Measurements from ENCODE around the gene TBC1D22A.

The TBC1D22A gene

GRCh38 chr22:46969491-46969890 is 207.0 kb downstream of the TBC1D22A start:
- Histone ChIP-seq H3K27me3 (replicated peaks; ENCODE audit: control insufficient read depth, insufficient read depth, low read length, poor library complexity, severe bottlenecking) (no peaks in the 10 kb centered on the region), H3K4me3 (ENCODE audit: insufficient read depth, low read depth, low read length, poor library complexity, severe bottlenecking) (no peak overlapping the region), H3K4me1 (ENCODE audit: control insufficient read depth, insufficient read depth, low read length, poor library complexity, severe bottlenecking) (peaks cover 4% of the 10 kb centered on the region), H3K27ac (ENCODE audit: insufficient read depth, low read length, poor library complexity, severe bottlenecking) (no peak overlapping the region), H3K9me3 (ENCODE audit: control insufficient read depth, low read length) (no peaks in the 10 kb centered on the region), H3K36me3 (ENCODE audit: control insufficient read depth, insufficient read depth, low read length) (peaks cover 5% of the 10 kb centered on the region)
- DNase-seq = no peak

- no peaks in the 10 kb centered on the region for H3K9me3 ChIP-seq (ENCODE audit: control insufficient read depth, low read length)
Measured at GRCh38 chr22:46969961-46970360, 207.5 kb downstream of the TBC1D22A start.

GRCh38 chr22:46970411-46971098 is 208.1 kb downstream of the TBC1D22A start:
- Histone ChIP-seq H3K9me3 (ENCODE audit: control insufficient read depth, low read length) (no peaks in the 10 kb centered on the region), H3K4me1 (ENCODE audit: control insufficient read depth, insufficient read depth, low read length, poor library complexity, severe bottlenecking) (peaks cover 4% of the 10 kb centered on the region), H3K36me3 (ENCODE audit: control insufficient read depth, insufficient read depth, low read length) (peaks cover 14% of the 10 kb centered on the region), H3K27me3 (replicated peaks; ENCODE audit: control insufficient read depth, insufficient read depth, low read length, poor library complexity, severe bottlenecking) (no peaks in the 10 kb centered on the region), H3K4me3 (ENCODE audit: insufficient read depth, low read depth, low read length, poor library complexity, severe bottlenecking) (no peak overlapping the region), H3K27ac (ENCODE audit: insufficient read depth, low read length, poor library complexity, severe bottlenecking) (no peak overlapping the region)
- DNase-seq = no peak

More at GRCh38 chr22:46969961-46970360, 207.5 kb downstream of the TBC1D22A start:
- Histone ChIP-seq H3K36me3 (ENCODE audit: control insufficient read depth, insufficient read depth, low read length) (peaks cover 10% of the 10 kb centered on the region), H3K4me3 (ENCODE audit: insufficient read depth, low read depth, low read length, poor library complexity, severe bottlenecking) (no peak overlapping the region), H3K4me1 (ENCODE audit: control insufficient read depth, insufficient read depth, low read length, poor library complexity, severe bottlenecking) (peaks cover 4% of the 10 kb centered on the region), H3K27ac (ENCODE audit: insufficient read depth, low read length, poor library complexity, severe bottlenecking) (no peak overlapping the region), H3K27me3 (replicated peaks; ENCODE audit: control insufficient read depth, insufficient read depth, low read length, poor library complexity, severe bottlenecking) (no peaks in the 10 kb centered on the region)
- no peak for DNase-seq

- Histone ChIP-seq H3K36me3 (ENCODE audit: control insufficient read depth, insufficient read depth, low read length) (peaks cover 21% of the 10 kb centered on the region), H3K4me3 (ENCODE audit: insufficient read depth, low read depth, low read length, poor library complexity, severe bottlenecking) (no peak overlapping the region), H3K27ac (ENCODE audit: insufficient read depth, low read length, poor library complexity, severe bottlenecking) (no peak overlapping the region), H3K9me3 (ENCODE audit: control insufficient read depth, low read length) (no peaks in the 10 kb centered on the region), H3K27me3 (replicated peaks; ENCODE audit: control insufficient read depth, insufficient read depth, low read length, poor library complexity, severe bottlenecking) (no peaks in the 10 kb centered on the region), H3K4me1 (ENCODE audit: control insufficient read depth, insufficient read depth, low read length, poor library complexity, severe bottlenecking) (peaks cover 4% of the 10 kb centered on the region)
- DNase-seq = no peak
Measured at GRCh38 chr22:46971099-46971763, 208.8 kb downstream of the TBC1D22A start.

DNA sequence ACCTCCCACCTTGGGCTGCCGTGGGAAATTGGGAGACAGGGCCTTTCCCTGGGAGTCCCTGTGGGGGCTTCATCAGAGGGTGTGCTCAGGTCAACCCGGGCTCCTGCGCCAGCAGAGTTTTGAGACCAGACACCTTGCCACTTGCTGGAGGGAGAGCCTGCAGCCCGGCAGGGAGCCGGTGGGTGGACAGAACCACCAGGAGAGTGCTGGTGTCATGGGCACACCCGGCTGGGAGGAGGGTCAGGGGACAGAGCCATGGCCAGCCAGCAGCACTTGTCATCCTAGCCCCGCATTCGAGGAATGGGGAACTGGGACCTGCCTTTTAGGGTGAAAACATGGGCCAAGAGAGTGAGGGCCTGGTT is 209.3 kb downstream of the TBC1D22A start:
- H3K27ac ChIP-seq (ENCODE audit: insufficient read depth, low read length, poor library complexity, severe bottlenecking) = no peak overlapping the region

GRCh38 chr22:46972256-46972655 is 209.8 kb downstream of the TBC1D22A start:
- peaks cover 4% of the 10 kb centered on the region for H3K4me1 ChIP-seq (ENCODE audit: control insufficient read depth, insufficient read depth, low read length, poor library complexity, severe bottlenecking)
- no peak overlapping the region for H3K4me3 ChIP-seq (ENCODE audit: insufficient read depth, low read depth, low read length, poor library complexity, severe bottlenecking)
- H3K9me3 ChIP-seq (ENCODE audit: control insufficient read depth, low read length) = no peaks in the 10 kb centered on the region
- no peak overlapping the region for H3K27ac ChIP-seq (ENCODE audit: insufficient read depth, low read length, poor library complexity, severe bottlenecking)
- H3K27me3 ChIP-seq (replicated peaks; ENCODE audit: control insufficient read depth, insufficient read depth, low read length, poor library complexity, severe bottlenecking) = no peaks in the 10 kb centered on the region
- H3K36me3 ChIP-seq (ENCODE audit: control insufficient read depth, insufficient read depth, low read length) = peaks cover 31% of the 10 kb centered on the region
- no peak for DNase-seq

More for the DNA sequence above, 209.3 kb downstream of the TBC1D22A start:
- no peak overlapping the region for H3K4me3 ChIP-seq (ENCODE audit: insufficient read depth, low read depth, low read length, poor library complexity, severe bottlenecking)
- peaks cover 26% of the 10 kb centered on the region for H3K36me3 ChIP-seq (ENCODE audit: control insufficient read depth, insufficient read depth, low read length)
- H3K9me3 ChIP-seq (ENCODE audit: control insufficient read depth, low read length) = no peaks in the 10 kb centered on the region
- no peak for DNase-seq
- H3K4me1 ChIP-seq (ENCODE audit: control insufficient read depth, insufficient read depth, low read length, poor library complexity, severe bottlenecking) = peaks cover 4% of the 10 kb centered on the region
- no peaks in the 10 kb centered on the region for H3K27me3 ChIP-seq (replicated peaks; ENCODE audit: control insufficient read depth, insufficient read depth, low read length, poor library complexity, severe bottlenecking)

DNA sequence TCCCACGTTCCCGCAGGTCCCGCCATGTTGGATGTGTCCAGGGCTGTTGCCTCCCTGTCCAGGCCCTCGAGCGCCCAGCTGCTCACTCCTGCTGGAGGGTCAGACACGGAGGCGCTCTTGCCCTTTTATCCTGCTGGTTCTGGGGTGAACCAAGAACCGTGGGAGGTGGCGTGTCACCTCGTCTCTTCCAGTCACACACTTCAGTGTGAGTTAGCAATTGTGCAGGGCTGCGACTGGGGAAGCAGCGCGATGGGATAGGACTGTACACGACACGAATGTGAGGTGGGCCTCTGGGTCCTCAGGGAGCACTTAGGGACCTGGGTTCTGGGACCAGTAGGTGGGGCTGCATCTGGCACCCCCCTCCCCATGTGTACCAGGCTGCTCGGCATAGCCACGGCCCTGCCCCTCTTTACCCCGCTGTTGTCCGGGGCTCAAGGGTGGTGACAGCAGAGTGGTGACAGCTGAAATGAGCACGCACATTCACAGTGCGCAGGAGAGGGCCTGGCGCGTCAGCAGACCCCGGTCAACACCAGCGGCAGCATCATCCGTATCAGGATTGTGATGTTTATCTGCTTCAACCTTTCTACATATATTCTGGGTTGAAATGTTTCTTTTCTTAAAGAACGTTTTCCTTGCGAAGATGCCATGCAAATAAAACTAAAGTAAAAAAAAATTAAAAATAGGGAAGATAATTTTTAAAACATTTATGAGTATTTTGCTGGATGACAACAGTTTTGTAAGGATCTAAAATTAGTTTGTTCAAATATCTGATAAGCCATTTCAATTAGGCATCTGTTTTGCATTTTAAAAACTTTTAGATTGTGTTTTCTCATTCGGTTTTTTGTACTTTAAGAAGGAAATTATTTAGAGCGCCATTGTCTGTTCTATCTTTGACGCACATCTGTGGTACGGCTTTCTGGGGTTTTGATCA is 210.7 kb downstream of the TBC1D22A start:
- H3K9me3 ChIP-seq (ENCODE audit: control insufficient read depth, low read length) = no peaks in the 10 kb centered on the region
- no peak overlapping the region for H3K27ac ChIP-seq (ENCODE audit: insufficient read depth, low read length, poor library complexity, severe bottlenecking)
- H3K4me3 ChIP-seq (ENCODE audit: insufficient read depth, low read depth, low read length, poor library complexity, severe bottlenecking) = no peak overlapping the region
- no peaks in the 10 kb centered on the region for H3K27me3 ChIP-seq (replicated peaks; ENCODE audit: control insufficient read depth, insufficient read depth, low read length, poor library complexity, severe bottlenecking)
- no peak for DNase-seq
- peaks cover 34% of the 10 kb centered on the region for H3K36me3 ChIP-seq (ENCODE audit: control insufficient read depth, insufficient read depth, low read length)
- H3K4me1 ChIP-seq (ENCODE audit: control insufficient read depth, insufficient read depth, low read length, poor library complexity, severe bottlenecking) = peaks cover 4% of the 10 kb centered on the region

DNA sequence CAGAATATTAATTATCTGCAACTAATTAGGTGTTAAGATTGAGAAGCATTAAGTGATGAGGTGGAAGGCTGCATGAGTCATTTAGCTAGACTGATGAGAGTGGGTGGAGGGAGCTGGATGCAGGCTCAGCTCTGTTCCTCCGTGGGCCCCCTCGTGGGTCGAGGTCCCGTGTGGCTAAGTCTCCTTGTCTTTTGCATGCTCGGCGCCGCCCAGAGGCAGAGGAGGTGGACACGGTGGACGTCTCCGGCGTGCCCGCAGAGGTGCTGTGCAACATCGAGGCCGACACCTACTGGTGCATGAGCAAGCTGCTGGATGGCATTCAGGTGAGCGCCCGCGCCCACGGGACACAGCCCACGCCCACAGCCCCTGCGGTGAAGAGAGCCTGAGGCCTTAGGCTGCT is 211.6 kb downstream of the TBC1D22A start:
- Histone ChIP-seq H3K27me3 (replicated peaks; ENCODE audit: control insufficient read depth, insufficient read depth, low read length, poor library complexity, severe bottlenecking) (no peaks in the 10 kb centered on the region), H3K36me3 (ENCODE audit: control insufficient read depth, insufficient read depth, low read length) (peaks cover 34% of the 10 kb centered on the region), H3K4me1 (ENCODE audit: control insufficient read depth, insufficient read depth, low read length, poor library complexity, severe bottlenecking) (peaks cover 4% of the 10 kb centered on the region), H3K27ac (ENCODE audit: insufficient read depth, low read length, poor library complexity, severe bottlenecking) (no peak overlapping the region), H3K9me3 (ENCODE audit: control insufficient read depth, low read length) (no peaks in the 10 kb centered on the region), H3K4me3 (ENCODE audit: insufficient read depth, low read depth, low read length, poor library complexity, severe bottlenecking) (no peak overlapping the region)
- DNase-seq = no peak

DNA sequence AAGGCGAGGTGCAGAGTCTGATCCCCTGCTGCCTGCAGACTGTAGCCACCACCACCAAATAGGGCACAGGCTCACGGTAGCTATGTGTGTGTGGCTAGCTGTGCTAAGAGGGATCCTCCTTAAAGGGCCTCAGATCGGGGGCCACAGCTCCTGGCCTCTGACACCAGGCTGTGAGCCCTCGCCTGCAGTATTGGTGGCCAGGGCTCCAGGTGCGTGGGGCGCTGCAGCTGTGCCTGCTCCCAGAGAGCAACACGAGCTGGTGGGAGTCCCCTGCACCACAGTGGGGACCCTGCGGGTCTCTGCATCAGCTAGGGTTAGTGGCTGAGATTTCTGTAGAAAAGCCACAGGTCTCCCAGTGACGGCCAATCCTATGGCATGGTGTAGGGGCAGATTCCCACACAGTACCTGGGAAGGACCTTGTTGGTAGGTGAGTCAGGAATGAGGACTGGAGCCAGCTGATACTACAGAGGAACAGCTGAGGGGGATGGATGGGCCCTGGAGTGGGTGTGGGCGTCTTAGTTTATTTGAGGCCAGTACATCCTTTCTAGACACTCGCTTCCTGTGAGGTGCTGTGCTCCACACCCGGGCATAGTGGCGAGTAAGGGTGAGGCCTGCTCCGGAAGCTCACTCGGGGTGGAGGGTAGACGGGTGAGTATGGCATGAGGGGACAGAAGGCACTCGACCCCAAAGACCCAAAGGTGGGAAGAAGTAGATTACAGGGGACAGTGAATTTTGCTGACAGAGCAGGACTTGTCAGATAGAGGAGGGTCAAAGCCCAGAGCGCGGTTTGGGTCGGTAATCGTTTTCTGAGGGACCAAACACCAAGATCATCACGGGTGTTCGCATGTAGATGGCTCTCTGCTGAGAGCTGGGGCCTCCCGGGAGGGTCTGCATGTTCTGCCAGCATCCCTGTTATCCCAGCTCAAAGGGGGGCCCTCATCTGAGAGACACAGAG is 212.5 kb downstream of the TBC1D22A start:
- Histone ChIP-seq H3K36me3 (ENCODE audit: control insufficient read depth, insufficient read depth, low read length) (peaks cover 41% of the 10 kb centered on the region), H3K4me3 (ENCODE audit: insufficient read depth, low read depth, low read length, poor library complexity, severe bottlenecking) (no peak overlapping the region), H3K4me1 (ENCODE audit: control insufficient read depth, insufficient read depth, low read length, poor library complexity, severe bottlenecking) (no peaks in the 10 kb centered on the region), H3K27me3 (replicated peaks; ENCODE audit: control insufficient read depth, insufficient read depth, low read length, poor library complexity, severe bottlenecking) (no peaks in the 10 kb centered on the region), H3K27ac (ENCODE audit: insufficient read depth, low read length, poor library complexity, severe bottlenecking) (no peak overlapping the region), H3K9me3 (ENCODE audit: control insufficient read depth, low read length) (no peaks in the 10 kb centered on the region)
- no peak for DNase-seq

Measured in effector memory CD4-positive, alpha-beta T cell (primary cell).